NCI-H82 (cell line): ENCODE results near the gene TSPAN11.
A peak's percentile ranks its signal among the peaks of the same experiment; 100 is the strongest.
"Not testable (repeated sequence)": the region's sequence is repeated elsewhere in the genome, so short reads cannot be mapped to it uniquely, and the experiment has no call there.

Experiments used
- DNase-seq: peaks from one replicate; lab custom pipeline; 2025; lab: John Stamatoyannopoulos, UW

TSPAN11 gene

GRCh38 chr12:31019976-31020375, 93.4 kb downstream of the TSPAN11 start:
- no peak for DNase-seq

- DNase-seq: no peak
Observed at GRCh38 chr12:31020385-31021166, 94.0 kb downstream of the TSPAN11 start.

GRCh38 chr12:31021181-31021580, 94.6 kb downstream of the TSPAN11 start:
- no peak for DNase-seq

GRCh38 chr12:31021809-31022494, 95.4 kb downstream of the TSPAN11 start:
- peak; percentile 8 for DNase-seq

GRCh38 chr12:31023271-31023724, 96.8 kb downstream of the TSPAN11 start:
- no peak for DNase-seq

- DNase-seq: no peak
Observed at GRCh38 chr12:31026202-31026601, 99.7 kb downstream of the TSPAN11 start.

GRCh38 chr12:31027006-31027405, 100.5 kb downstream of the TSPAN11 start:
- DNase-seq: not testable (repeated sequence)

GRCh38 chr12:31029468-31029867, 102.9 kb downstream of the TSPAN11 start:
- DNase-seq: no peak

GRCh38 chr12:31029916-31030562, 103.5 kb downstream of the TSPAN11 start:
- DNase-seq: no peak

GRCh38 chr12:31031951-31032335, 105.4 kb downstream of the TSPAN11 start:
- DNase-seq: no peak

- no peak for DNase-seq
Observed at GRCh38 chr12:31033146-31033545, 106.6 kb downstream of the TSPAN11 start.

GRCh38 chr12:31033681-31034080, 107.1 kb downstream of the TSPAN11 start:
- DNase-seq: no peak

- DNase-seq: no peak
Observed at GRCh38 chr12:31034372-31034771, 107.8 kb downstream of the TSPAN11 start.

- DNase-seq: no peak
Observed at GRCh38 chr12:31035226-31035625, 108.7 kb downstream of the TSPAN11 start.

- no peak for DNase-seq
Observed at GRCh38 chr12:31035967-31036665, 109.6 kb downstream of the TSPAN11 start.

GRCh38 chr12:31037028-31037427, 110.5 kb downstream of the TSPAN11 start:
- no peak for DNase-seq

GRCh38 chr12:31037931-31038330, 111.4 kb downstream of the TSPAN11 start:
- DNase-seq: no peak

- DNase-seq: no peak
Observed at GRCh38 chr12:31041033-31041564, 114.6 kb downstream of the TSPAN11 start.
